WTC11 (cell line): ENCODE data around the gene RAG2. TPM values are rescaled to one million over a fixed set of nuclear protein-coding genes. Genes with fewer than 3 reads are reported as not detected.

Experiments used
- ATAC-seq: fragments of 200-7000 bp; cut with Tn5 transposase; 2 replicates; pipeline ENCODE4 v1.10.0; 2021; ENCODE audit warnings: mild to moderate bottlenecking, moderate library complexity
- CTCF ChIA-PET: fragments of 300-600 bp; sonication (Branson Sonifier 250); formaldehyde crosslinking; loops from one replicate; lab custom pipeline; 2021; ENCODE audit warnings: antibody characterized with exemption; lab: Charles Lee
- POLR2A ChIA-PET: fragments of 350-600 bp; sonication (Branson Sonifier 250); formaldehyde crosslinking; loops from one replicate; lab custom pipeline; 2021; ENCODE audit warnings: antibody characterized with exemption; lab: Charles Lee
- DNase-seq: peaks from one replicate; pipeline ENCODE4 v3.0.0; 2021; ENCODE audit warnings: low spot score
- H3K27ac Mint-ChIP-seq: 2 replicates; pipeline ENCODE4 v1.8.0; 2021; ENCODE audit warnings: mixed read lengths
- H3K27me3 Mint-ChIP-seq: 2 replicates; pipeline ENCODE4 v1.8.0; 2021; ENCODE audit warnings: low read depth, mild to moderate bottlenecking, moderate library complexity, mixed read lengths
- H3K36me3 Mint-ChIP-seq: 2 replicates; pipeline ENCODE4 v1.8.0; 2021; ENCODE audit warnings: mixed read lengths
- H3K4me1 Mint-ChIP-seq: 2 replicates; pipeline ENCODE4 v1.8.0; 2022; ENCODE audit warnings: mixed read lengths
- H3K4me3 Mint-ChIP-seq: 2 replicates; pipeline ENCODE4 v1.8.0; 2021; ENCODE audit warnings: mild to moderate bottlenecking, moderate library complexity, mixed read lengths
- H3K9me3 Mint-ChIP-seq: 2 replicates; pipeline ENCODE4 v1.8.0; 2021; ENCODE audit warnings: mixed read lengths
- CREB1 ChIP-seq: sonication (generic); formaldehyde crosslinking; IDR thresholded peaks from 2 replicates; pipeline ENCODE4 v1.8.0; 2023; ENCODE audit warnings: mild to moderate bottlenecking, missing genetic modification reagents
- EMX1 ChIP-seq: fragments of 250-450 bp; sonication (Bioruptor Pico); IDR thresholded peaks from 2 replicates; pipeline ENCODE4 v1.8.0; 2021; ENCODE audit warnings: mild to moderate bottlenecking
- GTF2I ChIP-seq: fragments of 250-450 bp; sonication (Bioruptor Pico); conservative IDR thresholded peaks from 2 replicates; pipeline ENCODE4 v1.4.0; 2021; ENCODE audit warnings: mild to moderate bottlenecking
- IRF2 ChIP-seq: sonication (generic); formaldehyde crosslinking; IDR thresholded peaks from 2 replicates; pipeline ENCODE4 v1.8.0; 2022; ENCODE audit warnings: low read depth, missing genetic modification reagents, borderline replicate concordance
- NFATC4 ChIP-seq: fragments of 250-450 bp; sonication (Bioruptor Pico); IDR thresholded peaks from 2 replicates; pipeline ENCODE4 v1.9.0; 2021; ENCODE audit warnings: mild to moderate bottlenecking
- RELA ChIP-seq: sonication (generic); formaldehyde crosslinking; IDR thresholded peaks from 2 replicates; pipeline ENCODE4 v1.8.1; 2022; ENCODE audit warnings: missing genetic modification reagents, mild to moderate bottlenecking, borderline replicate concordance
- SOX15 ChIP-seq: fragments of 250-450 bp; sonication (Bioruptor Pico); IDR thresholded peaks from 2 replicates; pipeline ENCODE4 v1.9.0; 2021; ENCODE audit warnings: mild to moderate bottlenecking
- TCF7 ChIP-seq: sonication (generic); formaldehyde crosslinking; IDR thresholded peaks from 2 replicates; pipeline ENCODE4 v1.8.0; 2022; ENCODE audit warnings: mild to moderate bottlenecking, low read depth, missing genetic modification reagents, moderate library complexity
- TEAD4 ChIP-seq: sonication (generic); formaldehyde crosslinking; IDR thresholded peaks from 2 replicates; pipeline ENCODE4 v1.8.0; 2022; ENCODE audit warnings: mild to moderate bottlenecking, missing genetic modification reagents
- total RNA-seq: library from RNA; stranded (reverse); gene quantifications from 3 replicates; pipeline ENCODE4 v1.2.3, GENCODE V29; 2021
- TF ChIP-seq, protein P1 (sequence below): sonication (generic); formaldehyde crosslinking; IDR thresholded peaks from 2 replicates; pipeline ENCODE4 v1.8.0; 2022; ENCODE audit warnings: mild to moderate bottlenecking, missing genetic modification reagents
- TF ChIP-seq, protein P2 (sequence below): sonication (generic); formaldehyde crosslinking; conservative IDR thresholded peaks from 2 replicates; pipeline ENCODE4 v1.8.1; 2022; ENCODE audit warnings: mild to moderate bottlenecking, missing genetic modification reagents
- TF ChIP-seq, protein P3 (sequence below): sonication (generic); formaldehyde crosslinking; IDR thresholded peaks from 2 replicates; pipeline ENCODE4 v1.8.1; 2023; ENCODE audit warnings: mild to moderate bottlenecking, missing genetic modification reagents, borderline replicate concordance
- TF ChIP-seq, protein P4 (sequence below): sonication (generic); formaldehyde crosslinking; IDR thresholded peaks from 2 replicates; pipeline ENCODE4 v1.8.1; 2023; ENCODE audit warnings: mild to moderate bottlenecking, moderate library complexity, missing genetic modification reagents
- TF ChIP-seq, protein P5 (sequence below): sonication (generic); formaldehyde crosslinking; IDR thresholded peaks from 2 replicates; pipeline ENCODE4 v1.8.1; 2023; ENCODE audit warnings: mild to moderate bottlenecking, missing genetic modification reagents, moderate library complexity
- TF ChIP-seq, protein P6 (sequence below): sonication (generic); formaldehyde crosslinking; IDR thresholded peaks from 2 replicates; pipeline ENCODE4 v1.8.1; 2022; ENCODE audit warnings: missing genetic modification reagents, borderline replicate concordance
- TF ChIP-seq, protein P7 (sequence below): sonication (generic); formaldehyde crosslinking; IDR thresholded peaks from 2 replicates; pipeline ENCODE4 v1.8.1; 2023; ENCODE audit warnings: mild to moderate bottlenecking, missing genetic modification reagents
- TF ChIP-seq, protein P8 (sequence below): fragments of 250-450 bp; sonication (Bioruptor Pico); IDR thresholded peaks from 2 replicates; pipeline ENCODE4 v1.8.0; 2021; ENCODE audit warnings: mild to moderate bottlenecking
- TF ChIP-seq, protein P9 (sequence below): sonication (generic); formaldehyde crosslinking; IDR thresholded peaks from 2 replicates; pipeline ENCODE4 v1.8.0; 2022; ENCODE audit warnings: mild to moderate bottlenecking, missing genetic modification reagents

The RAG2 gene
- total RNA-seq, 1 experiment from 2014 or later: not detected

DNA sequence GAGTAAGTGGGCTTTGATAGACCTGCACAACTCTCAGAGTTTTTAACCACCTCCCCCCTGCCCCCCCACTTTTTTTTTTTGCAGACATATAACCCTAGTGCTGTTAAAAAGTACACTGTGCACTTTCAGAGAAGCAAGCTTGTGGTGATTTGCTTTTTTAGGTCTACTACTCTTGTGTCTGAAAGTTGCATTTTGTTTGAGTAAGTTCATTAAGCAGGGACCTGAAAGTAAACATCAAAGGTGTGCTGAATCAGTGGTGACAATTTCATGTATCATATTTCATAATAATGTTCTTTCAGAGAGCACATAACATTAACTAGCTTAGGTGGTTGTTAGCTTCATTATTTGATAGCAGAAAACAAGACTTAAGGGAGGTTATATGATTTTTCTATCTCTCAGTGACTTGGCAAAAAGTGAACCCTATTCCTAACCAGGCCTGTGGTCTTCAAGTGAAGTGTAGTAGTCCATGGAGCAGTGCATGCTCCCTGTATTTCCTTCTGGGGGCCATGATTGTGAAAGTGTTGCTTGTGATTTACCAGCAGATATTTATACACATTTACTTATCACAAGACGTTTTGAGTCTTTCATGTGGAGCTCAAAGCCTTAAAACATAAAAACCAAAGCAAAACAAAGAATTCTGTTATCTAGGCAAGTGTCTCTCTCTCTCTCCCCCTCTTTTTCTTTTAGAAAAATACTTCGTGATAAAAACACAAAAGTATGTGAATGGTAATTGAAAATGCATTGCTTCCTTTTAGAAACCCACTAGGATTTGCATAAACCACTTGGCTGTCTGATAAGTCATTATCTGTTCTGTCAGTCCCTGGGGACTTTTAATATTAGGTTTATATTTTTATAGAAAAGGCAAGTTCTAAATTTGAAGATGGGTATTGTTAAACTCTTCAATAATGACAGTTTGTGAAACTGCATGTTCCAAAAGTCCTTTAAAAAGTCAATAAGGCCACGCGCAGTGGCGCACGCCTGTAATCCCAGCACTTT is 7.5 kb upstream of the RAG2 start:
- CTCF ChIA-PET: no interaction called here
- H3K36me3 Mint-ChIP-seq: peaks cover 51% of the 10 kb centered on the region
- H3K27me3 Mint-ChIP-seq: peaks cover 9% of the 10 kb centered on the region
- H3K9me3 Mint-ChIP-seq: peaks cover 72% of the 10 kb centered on the region
- POLR2A ChIA-PET: no interaction called here
- H3K27ac Mint-ChIP-seq: no peak overlapping the region
- no peak for DNase-seq
- H3K4me3 Mint-ChIP-seq: no peak overlapping the region
- H3K4me1 Mint-ChIP-seq: no peaks in the 10 kb centered on the region
- no peak for ATAC-seq
- TF ChIP-seq, protein P1, sequence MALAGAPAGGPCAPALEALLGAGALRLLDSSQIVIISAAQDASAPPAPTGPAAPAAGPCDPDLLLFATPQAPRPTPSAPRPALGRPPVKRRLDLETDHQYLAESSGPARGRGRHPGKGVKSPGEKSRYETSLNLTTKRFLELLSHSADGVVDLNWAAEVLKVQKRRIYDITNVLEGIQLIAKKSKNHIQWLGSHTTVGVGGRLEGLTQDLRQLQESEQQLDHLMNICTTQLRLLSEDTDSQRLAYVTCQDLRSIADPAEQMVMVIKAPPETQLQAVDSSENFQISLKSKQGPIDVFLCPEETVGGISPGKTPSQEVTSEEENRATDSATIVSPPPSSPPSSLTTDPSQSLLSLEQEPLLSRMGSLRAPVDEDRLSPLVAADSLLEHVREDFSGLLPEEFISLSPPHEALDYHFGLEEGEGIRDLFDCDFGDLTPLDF (CRISPR knock-in tag): no peak
- TF ChIP-seq EMX1 (CRISPR knock-in tag) (no peak), TEAD4 (CRISPR knock-in tag) (no peak)
- TF ChIP-seq, protein P2, sequence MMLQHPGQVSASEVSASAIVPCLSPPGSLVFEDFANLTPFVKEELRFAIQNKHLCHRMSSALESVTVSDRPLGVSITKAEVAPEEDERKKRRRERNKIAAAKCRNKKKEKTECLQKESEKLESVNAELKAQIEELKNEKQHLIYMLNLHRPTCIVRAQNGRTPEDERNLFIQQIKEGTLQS: no peak
- TF ChIP-seq, protein P3, sequence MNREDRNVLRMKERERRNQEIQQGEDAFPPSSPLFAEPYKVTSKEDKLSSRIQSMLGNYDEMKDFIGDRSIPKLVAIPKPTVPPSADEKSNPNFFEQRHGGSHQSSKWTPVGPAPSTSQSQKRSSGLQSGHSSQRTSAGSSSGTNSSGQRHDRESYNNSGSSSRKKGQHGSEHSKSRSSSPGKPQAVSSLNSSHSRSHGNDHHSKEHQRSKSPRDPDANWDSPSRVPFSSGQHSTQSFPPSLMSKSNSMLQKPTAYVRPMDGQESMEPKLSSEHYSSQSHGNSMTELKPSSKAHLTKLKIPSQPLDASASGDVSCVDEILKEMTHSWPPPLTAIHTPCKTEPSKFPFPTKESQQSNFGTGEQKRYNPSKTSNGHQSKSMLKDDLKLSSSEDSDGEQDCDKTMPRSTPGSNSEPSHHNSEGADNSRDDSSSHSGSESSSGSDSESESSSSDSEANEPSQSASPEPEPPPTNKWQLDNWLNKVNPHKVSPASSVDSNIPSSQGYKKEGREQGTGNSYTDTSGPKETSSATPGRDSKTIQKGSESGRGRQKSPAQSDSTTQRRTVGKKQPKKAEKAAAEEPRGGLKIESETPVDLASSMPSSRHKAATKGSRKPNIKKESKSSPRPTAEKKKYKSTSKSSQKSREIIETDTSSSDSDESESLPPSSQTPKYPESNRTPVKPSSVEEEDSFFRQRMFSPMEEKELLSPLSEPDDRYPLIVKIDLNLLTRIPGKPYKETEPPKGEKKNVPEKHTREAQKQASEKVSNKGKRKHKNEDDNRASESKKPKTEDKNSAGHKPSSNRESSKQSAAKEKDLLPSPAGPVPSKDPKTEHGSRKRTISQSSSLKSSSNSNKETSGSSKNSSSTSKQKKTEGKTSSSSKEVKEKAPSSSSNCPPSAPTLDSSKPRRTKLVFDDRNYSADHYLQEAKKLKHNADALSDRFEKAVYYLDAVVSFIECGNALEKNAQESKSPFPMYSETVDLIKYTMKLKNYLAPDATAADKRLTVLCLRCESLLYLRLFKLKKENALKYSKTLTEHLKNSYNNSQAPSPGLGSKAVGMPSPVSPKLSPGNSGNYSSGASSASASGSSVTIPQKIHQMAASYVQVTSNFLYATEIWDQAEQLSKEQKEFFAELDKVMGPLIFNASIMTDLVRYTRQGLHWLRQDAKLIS (CRISPR knock-in tag): no peak
- TF ChIP-seq, protein P4, sequence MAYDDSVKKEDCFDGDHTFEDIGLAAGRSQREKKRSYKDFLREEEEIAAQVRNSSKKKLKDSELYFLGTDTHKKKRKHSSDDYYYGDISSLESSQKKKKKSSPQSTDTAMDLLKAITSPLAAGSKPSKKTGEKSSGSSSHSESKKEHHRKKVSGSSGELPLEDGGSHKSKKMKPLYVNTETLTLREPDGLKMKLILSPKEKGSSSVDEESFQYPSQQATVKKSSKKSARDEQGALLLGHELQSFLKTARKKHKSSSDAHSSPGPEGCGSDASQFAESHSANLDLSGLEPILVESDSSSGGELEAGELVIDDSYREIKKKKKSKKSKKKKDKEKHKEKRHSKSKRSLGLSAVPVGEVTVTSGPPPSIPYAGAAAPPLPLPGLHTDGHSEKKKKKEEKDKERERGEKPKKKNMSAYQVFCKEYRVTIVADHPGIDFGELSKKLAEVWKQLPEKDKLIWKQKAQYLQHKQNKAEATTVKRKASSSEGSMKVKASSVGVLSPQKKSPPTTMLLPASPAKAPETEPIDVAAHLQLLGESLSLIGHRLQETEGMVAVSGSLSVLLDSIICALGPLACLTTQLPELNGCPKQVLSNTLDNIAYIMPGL (CRISPR knock-in tag): no peak

DNA sequence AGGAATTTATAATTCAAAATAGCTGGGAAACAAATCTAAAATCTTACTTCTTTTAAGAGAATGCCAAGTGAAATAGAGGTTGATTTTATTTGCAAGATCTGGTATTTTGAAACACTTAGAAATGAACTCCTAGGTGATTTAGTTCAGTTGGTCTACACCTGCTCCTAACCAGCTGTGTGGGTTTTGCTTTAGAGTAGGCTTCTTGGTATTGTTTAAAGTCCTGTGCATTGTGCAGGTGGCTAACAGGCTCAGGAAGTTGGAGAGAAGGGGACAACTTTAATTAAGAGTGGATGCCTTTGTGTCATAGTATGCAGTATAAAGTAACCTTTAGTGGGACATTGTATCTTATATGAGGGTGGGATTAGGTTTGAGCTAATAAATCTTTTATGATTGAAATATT is 4.1 kb upstream of the RAG2 start:
- no peak overlapping the region for H3K27ac Mint-ChIP-seq
- CTCF ChIA-PET: no interaction called here
- POLR2A ChIA-PET: no interaction called here
- no peak overlapping the region for H3K4me3 Mint-ChIP-seq
- TF ChIP-seq, protein P5, sequence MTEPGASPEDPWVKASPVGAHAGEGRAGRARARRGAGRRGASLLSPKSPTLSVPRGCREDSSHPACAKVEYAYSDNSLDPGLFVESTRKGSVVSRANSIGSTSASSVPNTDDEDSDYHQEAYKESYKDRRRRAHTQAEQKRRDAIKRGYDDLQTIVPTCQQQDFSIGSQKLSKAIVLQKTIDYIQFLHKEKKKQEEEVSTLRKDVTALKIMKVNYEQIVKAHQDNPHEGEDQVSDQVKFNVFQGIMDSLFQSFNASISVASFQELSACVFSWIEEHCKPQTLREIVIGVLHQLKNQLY: no peak
- TF ChIP-seq EMX1 (CRISPR knock-in tag) (no peak), SOX15 (no peak), TCF7 (CRISPR knock-in tag) (no peak), RELA (CRISPR knock-in tag) (no peak), GTF2I (no peak), NFATC4 (CRISPR knock-in tag) (no peak), CREB1 (CRISPR knock-in tag) (no peak), IRF2 (no peak)
- TF ChIP-seq, protein P6, sequence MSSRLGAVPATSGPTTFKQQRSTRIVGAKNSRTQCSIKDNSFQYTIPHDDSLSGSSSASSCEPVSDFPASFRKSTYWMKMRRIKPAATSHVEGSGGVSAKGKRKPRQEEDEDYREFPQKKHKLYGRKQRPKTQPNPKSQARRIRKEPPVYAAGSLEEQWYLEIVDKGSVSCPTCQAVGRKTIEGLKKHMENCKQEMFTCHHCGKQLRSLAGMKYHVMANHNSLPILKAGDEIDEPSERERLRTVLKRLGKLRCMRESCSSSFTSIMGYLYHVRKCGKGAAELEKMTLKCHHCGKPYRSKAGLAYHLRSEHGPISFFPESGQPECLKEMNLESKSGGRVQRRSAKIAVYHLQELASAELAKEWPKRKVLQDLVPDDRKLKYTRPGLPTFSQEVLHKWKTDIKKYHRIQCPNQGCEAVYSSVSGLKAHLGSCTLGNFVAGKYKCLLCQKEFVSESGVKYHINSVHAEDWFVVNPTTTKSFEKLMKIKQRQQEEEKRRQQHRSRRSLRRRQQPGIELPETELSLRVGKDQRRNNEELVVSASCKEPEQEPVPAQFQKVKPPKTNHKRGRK (CRISPR knock-in tag): no peak
- TF ChIP-seq, protein P7, sequence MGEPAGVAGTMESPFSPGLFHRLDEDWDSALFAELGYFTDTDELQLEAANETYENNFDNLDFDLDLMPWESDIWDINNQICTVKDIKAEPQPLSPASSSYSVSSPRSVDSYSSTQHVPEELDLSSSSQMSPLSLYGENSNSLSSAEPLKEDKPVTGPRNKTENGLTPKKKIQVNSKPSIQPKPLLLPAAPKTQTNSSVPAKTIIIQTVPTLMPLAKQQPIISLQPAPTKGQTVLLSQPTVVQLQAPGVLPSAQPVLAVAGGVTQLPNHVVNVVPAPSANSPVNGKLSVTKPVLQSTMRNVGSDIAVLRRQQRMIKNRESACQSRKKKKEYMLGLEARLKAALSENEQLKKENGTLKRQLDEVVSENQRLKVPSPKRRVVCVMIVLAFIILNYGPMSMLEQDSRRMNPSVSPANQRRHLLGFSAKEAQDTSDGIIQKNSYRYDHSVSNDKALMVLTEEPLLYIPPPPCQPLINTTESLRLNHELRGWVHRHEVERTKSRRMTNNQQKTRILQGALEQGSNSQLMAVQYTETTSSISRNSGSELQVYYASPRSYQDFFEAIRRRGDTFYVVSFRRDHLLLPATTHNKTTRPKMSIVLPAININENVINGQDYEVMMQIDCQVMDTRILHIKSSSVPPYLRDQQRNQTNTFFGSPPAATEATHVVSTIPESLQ (CRISPR knock-in tag): no peak
- TF ChIP-seq, protein P8, sequence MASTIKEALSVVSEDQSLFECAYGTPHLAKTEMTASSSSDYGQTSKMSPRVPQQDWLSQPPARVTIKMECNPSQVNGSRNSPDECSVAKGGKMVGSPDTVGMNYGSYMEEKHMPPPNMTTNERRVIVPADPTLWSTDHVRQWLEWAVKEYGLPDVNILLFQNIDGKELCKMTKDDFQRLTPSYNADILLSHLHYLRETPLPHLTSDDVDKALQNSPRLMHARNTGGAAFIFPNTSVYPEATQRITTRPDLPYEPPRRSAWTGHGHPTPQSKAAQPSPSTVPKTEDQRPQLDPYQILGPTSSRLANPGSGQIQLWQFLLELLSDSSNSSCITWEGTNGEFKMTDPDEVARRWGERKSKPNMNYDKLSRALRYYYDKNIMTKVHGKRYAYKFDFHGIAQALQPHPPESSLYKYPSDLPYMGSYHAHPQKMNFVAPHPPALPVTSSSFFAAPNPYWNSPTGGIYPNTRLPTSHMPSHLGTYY (CRISPR knock-in tag): no peak
- TF ChIP-seq, protein P9, sequence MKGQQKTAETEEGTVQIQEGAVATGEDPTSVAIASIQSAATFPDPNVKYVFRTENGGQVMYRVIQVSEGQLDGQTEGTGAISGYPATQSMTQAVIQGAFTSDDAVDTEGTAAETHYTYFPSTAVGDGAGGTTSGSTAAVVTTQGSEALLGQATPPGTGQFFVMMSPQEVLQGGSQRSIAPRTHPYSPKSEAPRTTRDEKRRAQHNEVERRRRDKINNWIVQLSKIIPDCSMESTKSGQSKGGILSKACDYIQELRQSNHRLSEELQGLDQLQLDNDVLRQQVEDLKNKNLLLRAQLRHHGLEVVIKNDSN (CRISPR knock-in tag): no peak
- ATAC-seq (no peak), DNase-seq (no peak)
- H3K9me3 Mint-ChIP-seq: peaks cover 67% of the 10 kb centered on the region
- H3K27me3 Mint-ChIP-seq: peaks cover 9% of the 10 kb centered on the region
- H3K4me1 Mint-ChIP-seq: no peaks in the 10 kb centered on the region
- peaks cover 55% of the 10 kb centered on the region for H3K36me3 Mint-ChIP-seq
